ENCODE data around the gene COL15A1. TPM values are rescaled to one million over a fixed set of nuclear protein-coding genes. Genes with fewer than 3 reads are reported as not detected.

COL15A1 gene
- total and polyA plus RNA-seq, 2 donors (not counting 1 experiment from before 2014, with no cell fraction given), result not detected

DNA sequence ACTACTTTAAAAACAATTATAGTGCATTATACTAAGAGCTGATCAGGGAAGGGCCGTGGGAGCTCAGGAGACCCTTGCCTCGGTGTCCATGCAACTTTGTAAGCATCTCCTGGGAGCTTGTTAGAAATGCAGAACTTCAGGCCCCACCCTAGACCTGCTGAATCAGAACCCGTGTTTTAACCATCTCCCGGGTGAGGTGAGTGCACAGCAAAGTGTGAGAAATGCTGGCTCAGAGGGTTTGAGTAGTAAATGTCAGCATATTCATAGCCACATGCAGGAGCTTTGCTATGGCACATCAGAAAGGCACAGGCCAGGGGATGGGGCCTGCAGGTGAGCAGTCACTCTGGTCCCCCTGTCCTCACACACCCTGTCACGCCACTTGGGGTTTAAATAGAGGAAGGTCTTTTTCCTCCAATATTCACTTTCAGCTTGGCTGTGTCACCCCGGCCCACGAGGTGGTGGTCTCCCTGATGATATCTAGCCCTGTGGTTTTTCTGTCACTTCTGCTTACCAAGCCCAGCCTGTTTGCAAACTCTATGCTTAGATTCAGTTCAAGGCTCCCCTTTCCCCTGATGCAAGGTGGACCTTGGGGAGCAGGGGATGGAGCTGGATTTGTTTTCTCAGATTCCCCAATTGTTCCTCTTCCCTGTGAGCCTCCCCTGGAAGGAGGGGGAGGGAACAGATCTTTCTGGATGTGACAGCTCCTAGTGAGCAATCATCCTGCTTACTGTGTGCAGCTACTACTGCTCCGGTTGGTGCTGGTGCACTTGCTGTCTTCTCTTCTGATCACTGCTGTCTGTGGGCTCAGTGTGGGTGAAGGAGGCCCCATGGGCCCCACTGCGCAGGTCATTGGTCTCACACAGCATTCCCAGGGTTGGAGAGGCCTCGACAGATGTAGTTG is 109.4 kb downstream of the COL15A1 start:
- TF ChIP-seq EZH2 (IDR thresholded peaks at IDR 0.05; ENCODE audit: borderline replicate concordance, insufficient read depth, low read depth, low read length, poor library complexity, severe bottlenecking), result no peak
- TF ChIP-seq, protein P1, sequence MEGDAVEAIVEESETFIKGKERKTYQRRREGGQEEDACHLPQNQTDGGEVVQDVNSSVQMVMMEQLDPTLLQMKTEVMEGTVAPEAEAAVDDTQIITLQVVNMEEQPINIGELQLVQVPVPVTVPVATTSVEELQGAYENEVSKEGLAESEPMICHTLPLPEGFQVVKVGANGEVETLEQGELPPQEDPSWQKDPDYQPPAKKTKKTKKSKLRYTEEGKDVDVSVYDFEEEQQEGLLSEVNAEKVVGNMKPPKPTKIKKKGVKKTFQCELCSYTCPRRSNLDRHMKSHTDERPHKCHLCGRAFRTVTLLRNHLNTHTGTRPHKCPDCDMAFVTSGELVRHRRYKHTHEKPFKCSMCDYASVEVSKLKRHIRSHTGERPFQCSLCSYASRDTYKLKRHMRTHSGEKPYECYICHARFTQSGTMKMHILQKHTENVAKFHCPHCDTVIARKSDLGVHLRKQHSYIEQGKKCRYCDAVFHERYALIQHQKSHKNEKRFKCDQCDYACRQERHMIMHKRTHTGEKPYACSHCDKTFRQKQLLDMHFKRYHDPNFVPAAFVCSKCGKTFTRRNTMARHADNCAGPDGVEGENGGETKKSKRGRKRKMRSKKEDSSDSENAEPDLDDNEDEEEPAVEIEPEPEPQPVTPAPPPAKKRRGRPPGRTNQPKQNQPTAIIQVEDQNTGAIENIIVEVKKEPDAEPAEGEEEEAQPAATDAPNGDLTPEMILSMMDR (IDR thresholded peaks at IDR 0.05), result no peak
- CTCF ChIA-PET, result interaction anchor here (0.6 to 1.7 kb wide), 4 partner anchors 26 to 88 kb away, joined by 3 to 7 read pairs (median 3); no protein-coding TSS in a partner anchor
- Histone ChIP-seq H4K20me1 (ENCODE audit: control insufficient read depth, insufficient read depth, low read length, poor library complexity, severe bottlenecking) (no peaks in the 10 kb centered on the region), H3K9me3 (ENCODE audit: control extremely low read depth in 1 of 3, control insufficient read depth in 2 of 3, insufficient read depth in 1 of 3, low read length in 2 of 3) (no peaks in the 10 kb centered on the region), H3K4me1 (ENCODE audit: control insufficient read depth in 2 of 2, insufficient read depth in 2 of 2, low read length in 2 of 2) (peaks cover 32 to 42% of the 10 kb centered on the region in 2 donors), H3K27me3 (replicated peaks in 1 of 4; ENCODE audit: control extremely low read depth in 1 of 4, control insufficient read depth in 3 of 4, insufficient read depth in 4 of 4, low read length in 3 of 4) (no peaks in the 10 kb centered on the region), H3K9ac (ENCODE audit: low read length) (no peak overlapping the region), H3K79me2 (ENCODE audit: control insufficient read depth, insufficient read depth, low read length) (no peaks in the 10 kb centered on the region), H2AFZ (ENCODE audit: insufficient read depth, low read depth, low read length, poor library complexity, severe bottlenecking) (no peak overlapping the region), H3K4me3 (ENCODE audit: control extremely low read depth in 1 of 5, extremely low read depth in 1 of 5, insufficient read depth in 1 of 5, low read depth in 2 of 5, low read length in 4 of 5) (no peak overlapping the region), H3K27ac (ENCODE audit: low read length in 2 of 2) (no peak overlapping the region), H3K4me2 (replicated peaks; ENCODE audit: low read depth, low read length, poor library complexity, severe bottlenecking) (peak overlapping the region; percentile 34), H3K36me3 (replicated peaks in 1 of 2; ENCODE audit: control extremely low read depth in 1 of 2, control insufficient read depth in 1 of 2, extremely low read depth in 1 of 2, insufficient read depth in 2 of 2, low read length in 1 of 2) (no peaks in the 10 kb centered on the region)
- peak; percentile 36 for DNase-seq
- Mint-ChIP-seq H3K9me3 (ENCODE audit: insufficient read depth) (no peaks in the 10 kb centered on the region), H3K4me3 (no peak overlapping the region), H3K27me3 (no peaks in the 10 kb centered on the region), H3K27ac (peak overlapping the region; percentile 51), H3K4me1 (peaks cover 42% of the 10 kb centered on the region)
- intact Hi-C loops (cut with micrococcal nuclease), result no loop called here
- POLR2A ChIA-PET, result no interaction called here
- ATAC-seq (ENCODE audit: low read depth), result peak; percentile 11
- WGBS (ENCODE audit: insufficient coverage), result 41% methylated on average over 7 of the region's 10 CpGs

DNA sequence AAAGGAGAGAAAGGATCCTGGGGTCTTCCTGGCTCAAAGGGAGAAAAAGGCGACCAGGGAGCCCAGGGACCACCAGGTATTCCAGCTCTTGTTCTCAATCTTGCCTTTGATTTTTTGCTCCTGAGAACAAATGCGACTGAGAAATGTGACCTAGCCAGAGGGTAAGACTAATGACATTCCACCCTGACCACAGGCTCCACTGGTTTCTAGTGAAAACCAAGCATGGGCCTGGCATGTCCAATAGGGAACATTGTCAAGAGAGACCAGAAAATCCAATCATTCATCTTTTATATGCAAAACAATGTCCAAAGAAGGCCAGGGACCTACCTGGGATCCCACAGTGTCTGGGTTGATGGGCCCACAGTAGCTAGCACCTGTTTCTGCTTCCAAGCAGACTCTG is 110.9 kb downstream of the COL15A1 start:
- ChIA-PET POLR2A (no interaction called here), CTCF (interaction anchor here (0.7 to 1.7 kb wide), 4 partner anchors 49 to 1267 kb away, joined by 3 to 5 read pairs (median 4); no protein-coding TSS in a partner anchor)
- no peaks in the 10 kb centered on the region for H3K27me3 ChIP-seq (replicated peaks in 1 of 4; ENCODE audit: control extremely low read depth in 1 of 4, control insufficient read depth in 3 of 4, insufficient read depth in 4 of 4, low read length in 3 of 4)
- ATAC-seq (ENCODE audit: low read depth) (no peak), DNase-seq (no peak)
- H3K9me3 ChIP-seq (ENCODE audit: control extremely low read depth in 1 of 3, control insufficient read depth in 2 of 3, insufficient read depth in 1 of 3, low read length in 2 of 3), result no peaks in the 10 kb centered on the region
- H3K4me2 ChIP-seq (replicated peaks; ENCODE audit: low read depth, low read length, poor library complexity, severe bottlenecking), result no peak overlapping the region
- H3K4me3 ChIP-seq (ENCODE audit: control extremely low read depth in 1 of 5, extremely low read depth in 1 of 5, insufficient read depth in 1 of 5, low read depth in 2 of 5, low read length in 4 of 5), result no peak overlapping the region
- H3K4me1 ChIP-seq (ENCODE audit: control insufficient read depth in 2 of 2, insufficient read depth in 2 of 2, low read length in 2 of 2), result peaks cover 47 to 57% of the 10 kb centered on the region in 2 donors
- H3K27ac ChIP-seq (ENCODE audit: low read length in 2 of 2), result no peak overlapping the region
- no peaks in the 10 kb centered on the region for H3K36me3 ChIP-seq (replicated peaks in 1 of 2; ENCODE audit: control extremely low read depth in 1 of 2, control insufficient read depth in 1 of 2, extremely low read depth in 1 of 2, insufficient read depth in 2 of 2, low read length in 1 of 2)
- Mint-ChIP-seq H3K4me1 (peaks cover 56% of the 10 kb centered on the region), H3K9me3 (ENCODE audit: insufficient read depth) (no peaks in the 10 kb centered on the region), H3K27ac (no peak overlapping the region), H3K4me3 (no peak overlapping the region), H3K27me3 (no peaks in the 10 kb centered on the region)
- H3K9ac ChIP-seq (ENCODE audit: low read length), result no peak overlapping the region
- H2AFZ ChIP-seq (ENCODE audit: insufficient read depth, low read depth, low read length, poor library complexity, severe bottlenecking), result no peak overlapping the region
- intact Hi-C loops (cut with micrococcal nuclease), result no loop called here
- TF ChIP-seq, protein P1 (IDR thresholded peaks at IDR 0.05), result no peak
- TF ChIP-seq EZH2 (IDR thresholded peaks at IDR 0.05; ENCODE audit: borderline replicate concordance, insufficient read depth, low read depth, low read length, poor library complexity, severe bottlenecking), result no peak
- WGBS (ENCODE audit: insufficient coverage), result 100% methylated on average over 1 of the region's 2 CpGs
- no peaks in the 10 kb centered on the region for H3K79me2 ChIP-seq (ENCODE audit: control insufficient read depth, insufficient read depth, low read length)
- H4K20me1 ChIP-seq (ENCODE audit: control insufficient read depth, insufficient read depth, low read length, poor library complexity, severe bottlenecking), result no peaks in the 10 kb centered on the region
